AG04450 (cell line): ENCODE results near the gene TELO2. TPM values are rescaled to one million over a fixed set of nuclear protein-coding genes. Genes with fewer than 3 reads are reported as not detected.

ENCODE experiments used
- CTCF ChIA-PET: fragments of 300-600, 350-600 bp; formaldehyde crosslinking; extraction: SDS; loops from one replicate; lab custom pipeline; 2022; ENCODE audit warnings: antibody characterized with exemption, inconsistent platforms; lab: Charles Lee
- POLR2A ChIA-PET: fragments of 350-600 bp; formaldehyde crosslinking; extraction: SDS; loops from one replicate; lab custom pipeline; 2021; ENCODE audit warnings: antibody characterized with exemption, inconsistent platforms; lab: Yijun Ruan, JAX
- DNase-seq: peaks from one replicate; pipeline ENCODE4 v3.0.0-alpha.2; 2011; ENCODE audit warnings: low read depth, low spot score
- H3K27ac ChIP-seq: one replicate; pipeline ENCODE4 v1.5.1; 2012; ENCODE audit warnings: low read depth, low read length, control low read depth
- H3K27me3 ChIP-seq: one replicate; pipeline ENCODE4 v1.6.0; 2012; ENCODE audit warnings: low read length; ENCODE audit not compliant: control insufficient read depth, insufficient read depth
- H3K4me3 ChIP-seq: 2 replicates; pipeline ENCODE4 v1.5.1; 2011; ENCODE audit warnings: mild to moderate bottlenecking, low read depth, low read length, control low read depth
- H3K9me3 ChIP-seq: 2 replicates; pipeline ENCODE4 v1.5.1; 2012; ENCODE audit warnings: low read length; ENCODE audit not compliant: control insufficient read depth, insufficient read depth
- CTCF ChIP-seq: IDR thresholded peaks from 2 replicates; pipeline ENCODE4 v1.5.1; 2011; ENCODE audit warnings: low read depth, low read length, control low read depth, inconsistent platforms
- polyA plus RNA-seq: library from polyadenylated mRNA; depleted of rRNA; stranded (reverse); fragments of >200 nt; gene quantifications from 2 replicates; pipeline ENCODE4 v1.2.3, GENCODE V29; 2011

Gene TELO2
- polyA plus RNA-seq, 1 experiment, result 6.2 TPM

- CTCF ChIA-PET, result no interaction called here
- DNase-seq, result no peak
- POLR2A ChIA-PET, result no interaction called here
- Histone ChIP-seq H3K27ac (no peak overlapping the region), H3K27me3 (no peaks in the 10 kb centered on the region), H3K4me3 (no peak overlapping the region), H3K9me3 (no peaks in the 10 kb centered on the region; the same call in 1 of the 2 replicates)
- TF ChIP-seq CTCF, result no peak
Observed at GRCh38 chr16:1449201-1449788, 43.9 kb upstream of the TELO2 start.

GRCh38 chr16:1450218-1450617, 42.9 kb upstream of the TELO2 start:
- no peak overlapping the region for H3K27ac ChIP-seq
- no peak for DNase-seq
- H3K9me3 ChIP-seq, result no peaks in the 10 kb centered on the region; the same call in 1 of the 2 replicates
- no peak overlapping the region for H3K4me3 ChIP-seq
- CTCF ChIA-PET, result no interaction called here
- no peaks in the 10 kb centered on the region for H3K27me3 ChIP-seq
- POLR2A ChIA-PET, result no interaction called here
- no peak for TF ChIP-seq CTCF

- POLR2A ChIA-PET, result no interaction called here
- Histone ChIP-seq H3K9me3 (no peaks in the 10 kb centered on the region; the same call in 1 of the 2 replicates), H3K27ac (no peak overlapping the region), H3K4me3 (no peak overlapping the region), H3K27me3 (no peaks in the 10 kb centered on the region)
- no peak for TF ChIP-seq CTCF
- CTCF ChIA-PET, result no interaction called here
- DNase-seq, result no peak
Observed at GRCh38 chr16:1450841-1451240, 42.3 kb upstream of the TELO2 start.

- no peak overlapping the region for H3K4me3 ChIP-seq
- H3K27ac ChIP-seq, result no peak overlapping the region
- no peak for TF ChIP-seq CTCF
- POLR2A ChIA-PET, result no interaction called here
- CTCF ChIA-PET, result no interaction called here
- no peaks in the 10 kb centered on the region for H3K27me3 ChIP-seq
- no peak for DNase-seq
- no peaks in the 10 kb centered on the region; the same call in 1 of the 2 replicates for H3K9me3 ChIP-seq
Observed at GRCh38 chr16:1451702-1452392, 41.3 kb upstream of the TELO2 start.

GRCh38 chr16:1452530-1452929, 40.6 kb upstream of the TELO2 start:
- Histone ChIP-seq H3K9me3 (no peaks in the 10 kb centered on the region; the same call in 1 of the 2 replicates), H3K27ac (no peak overlapping the region), H3K27me3 (no peaks in the 10 kb centered on the region), H3K4me3 (no peak overlapping the region)
- DNase-seq, result no peak
- ChIA-PET CTCF (no interaction called here), POLR2A (no interaction called here)
- TF ChIP-seq CTCF, result no peak
